ENCODE measurements around the gene OOEP.

Gene OOEP

DNA sequence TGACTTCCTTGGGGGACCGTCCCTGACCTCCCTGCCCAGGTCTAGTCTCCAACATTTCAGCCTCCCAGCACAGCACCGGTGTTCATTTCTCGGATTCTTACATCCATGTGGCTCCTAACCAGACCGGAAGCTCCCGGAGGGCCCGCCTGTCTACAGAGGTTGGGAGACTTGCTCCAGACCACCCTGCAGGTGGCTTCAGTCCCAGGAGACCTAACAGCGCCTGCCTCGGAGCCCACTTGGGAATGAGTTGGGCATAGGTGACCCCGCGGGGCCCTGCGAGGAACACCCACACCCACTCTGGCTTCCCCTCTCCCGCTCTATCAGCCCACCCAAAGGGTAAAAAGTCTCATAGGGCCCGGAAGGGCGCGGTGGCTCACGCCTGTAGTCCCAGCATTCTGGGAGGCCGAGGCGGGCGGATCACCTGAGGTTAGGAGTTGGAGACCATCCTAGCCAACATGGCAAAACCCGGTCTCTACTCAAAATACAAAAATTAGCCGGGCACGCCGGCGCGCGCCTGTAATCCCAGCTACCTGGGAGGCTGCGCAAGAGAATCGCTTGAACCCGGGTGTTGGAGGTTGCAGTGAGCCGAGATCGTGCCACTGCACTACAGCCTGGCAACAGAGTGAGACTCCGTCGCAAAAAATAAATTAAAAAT lies 21.0 kb downstream of the OOEP start:
- TF ChIP-seq EP300 (IDR thresholded peaks at IDR 0.05; ENCODE audit: borderline replicate concordance), result no peak
- TF ChIP-seq CREB1 (IDR thresholded peaks at IDR 0.05; ENCODE audit: low read depth), result no peak

DNA sequence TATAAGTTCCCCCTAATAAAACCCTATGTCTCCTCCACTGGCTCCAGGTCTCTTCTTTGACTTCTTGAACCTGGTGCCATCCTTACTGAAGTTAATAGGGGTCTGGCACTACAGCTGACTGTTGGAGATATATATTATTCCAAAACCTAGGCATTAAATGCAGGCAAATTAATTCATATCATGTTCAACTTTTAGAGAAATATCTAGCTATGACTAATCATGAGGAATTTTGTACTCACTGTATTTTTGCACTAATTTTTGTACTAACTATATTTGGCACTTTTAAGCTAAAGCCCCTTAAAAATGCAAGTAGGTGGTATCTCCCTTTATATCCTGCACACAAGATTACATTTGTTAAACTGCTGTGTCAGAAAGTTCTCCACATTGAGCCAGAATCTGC lies 26.5 kb downstream of the OOEP start:
- TF ChIP-seq CEBPB (IDR thresholded peaks at IDR 0.05) (no peak), EGR1 (IDR thresholded peaks at IDR 0.05) (no peak), CREB1 (IDR thresholded peaks at IDR 0.05; ENCODE audit: low read depth) (no peak), EP300 (IDR thresholded peaks at IDR 0.05; ENCODE audit: borderline replicate concordance) (no peak), YY1 (IDR thresholded peaks at IDR 0.05; ENCODE audit: low read depth) (no peak), RAD21 (IDR thresholded peaks at IDR 0.05; ENCODE audit: low read depth) (no peak), FOXM1 (IDR thresholded peaks at IDR 0.05; ENCODE audit: borderline replicate concordance, low read depth) (no peak), TAF1 (IDR thresholded peaks at IDR 0.05; ENCODE audit: low read depth) (no peak), TEAD4 (IDR thresholded peaks at IDR 0.05) (no peak), TCF12 (IDR thresholded peaks at IDR 0.05; ENCODE audit: low read depth) (no peak), ZBTB7A (IDR thresholded peaks at IDR 0.05; ENCODE audit: low read depth) (no peak), NFIC (IDR thresholded peaks at IDR 0.05) (no peak)
- TF ChIP-seq, protein P1, sequence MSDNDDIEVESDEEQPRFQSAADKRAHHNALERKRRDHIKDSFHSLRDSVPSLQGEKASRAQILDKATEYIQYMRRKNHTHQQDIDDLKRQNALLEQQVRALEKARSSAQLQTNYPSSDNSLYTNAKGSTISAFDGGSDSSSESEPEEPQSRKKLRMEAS (IDR thresholded peaks at IDR 0.05), result no peak
- TF ChIP-seq, protein P2, sequence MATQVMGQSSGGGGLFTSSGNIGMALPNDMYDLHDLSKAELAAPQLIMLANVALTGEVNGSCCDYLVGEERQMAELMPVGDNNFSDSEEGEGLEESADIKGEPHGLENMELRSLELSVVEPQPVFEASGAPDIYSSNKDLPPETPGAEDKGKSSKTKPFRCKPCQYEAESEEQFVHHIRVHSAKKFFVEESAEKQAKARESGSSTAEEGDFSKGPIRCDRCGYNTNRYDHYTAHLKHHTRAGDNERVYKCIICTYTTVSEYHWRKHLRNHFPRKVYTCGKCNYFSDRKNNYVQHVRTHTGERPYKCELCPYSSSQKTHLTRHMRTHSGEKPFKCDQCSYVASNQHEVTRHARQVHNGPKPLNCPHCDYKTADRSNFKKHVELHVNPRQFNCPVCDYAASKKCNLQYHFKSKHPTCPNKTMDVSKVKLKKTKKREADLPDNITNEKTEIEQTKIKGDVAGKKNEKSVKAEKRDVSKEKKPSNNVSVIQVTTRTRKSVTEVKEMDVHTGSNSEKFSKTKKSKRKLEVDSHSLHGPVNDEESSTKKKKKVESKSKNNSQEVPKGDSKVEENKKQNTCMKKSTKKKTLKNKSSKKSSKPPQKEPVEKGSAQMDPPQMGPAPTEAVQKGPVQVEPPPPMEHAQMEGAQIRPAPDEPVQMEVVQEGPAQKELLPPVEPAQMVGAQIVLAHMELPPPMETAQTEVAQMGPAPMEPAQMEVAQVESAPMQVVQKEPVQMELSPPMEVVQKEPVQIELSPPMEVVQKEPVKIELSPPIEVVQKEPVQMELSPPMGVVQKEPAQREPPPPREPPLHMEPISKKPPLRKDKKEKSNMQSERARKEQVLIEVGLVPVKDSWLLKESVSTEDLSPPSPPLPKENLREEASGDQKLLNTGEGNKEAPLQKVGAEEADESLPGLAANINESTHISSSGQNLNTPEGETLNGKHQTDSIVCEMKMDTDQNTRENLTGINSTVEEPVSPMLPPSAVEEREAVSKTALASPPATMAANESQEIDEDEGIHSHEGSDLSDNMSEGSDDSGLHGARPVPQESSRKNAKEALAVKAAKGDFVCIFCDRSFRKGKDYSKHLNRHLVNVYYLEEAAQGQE (IDR thresholded peaks at IDR 0.05; ENCODE audit: low read depth), result no peak
- TF ChIP-seq, protein P3, sequence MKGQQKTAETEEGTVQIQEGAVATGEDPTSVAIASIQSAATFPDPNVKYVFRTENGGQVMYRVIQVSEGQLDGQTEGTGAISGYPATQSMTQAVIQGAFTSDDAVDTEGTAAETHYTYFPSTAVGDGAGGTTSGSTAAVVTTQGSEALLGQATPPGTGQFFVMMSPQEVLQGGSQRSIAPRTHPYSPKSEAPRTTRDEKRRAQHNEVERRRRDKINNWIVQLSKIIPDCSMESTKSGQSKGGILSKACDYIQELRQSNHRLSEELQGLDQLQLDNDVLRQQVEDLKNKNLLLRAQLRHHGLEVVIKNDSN (IDR thresholded peaks at IDR 0.05), result no peak

DNA sequence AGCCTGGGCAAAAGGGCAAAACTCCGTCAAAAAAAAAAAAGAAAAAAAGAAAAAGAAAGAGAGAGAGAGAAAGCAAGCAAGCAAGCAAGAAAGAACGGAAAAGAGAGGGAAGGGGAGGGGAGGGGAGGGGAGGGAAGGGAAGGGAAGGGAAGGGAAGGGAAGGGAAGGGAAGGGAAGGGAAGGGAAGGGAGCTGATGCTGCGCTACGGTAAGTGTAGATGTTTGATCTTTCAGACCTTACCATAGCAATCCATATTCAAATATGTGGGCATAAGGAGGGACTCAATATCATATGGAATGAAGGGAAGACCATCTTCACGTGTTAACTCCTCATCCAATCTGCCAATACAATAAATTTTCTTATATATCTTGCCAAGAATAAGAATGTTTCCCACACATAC lies 27.5 kb downstream of the OOEP start:
- TF ChIP-seq, protein P2 (IDR thresholded peaks at IDR 0.05; ENCODE audit: low read depth), result no peak
- no peak for TF ChIP-seq EGR1 (IDR thresholded peaks at IDR 0.05)
- no peak for TF ChIP-seq TAF1 (IDR thresholded peaks at IDR 0.05; ENCODE audit: low read depth)
- no peak for TF ChIP-seq RAD21 (IDR thresholded peaks at IDR 0.05; ENCODE audit: low read depth)
- no peak for TF ChIP-seq NFIC (IDR thresholded peaks at IDR 0.05)
- TF ChIP-seq TEAD4 (IDR thresholded peaks at IDR 0.05), result no peak
- TF ChIP-seq, protein P3 (IDR thresholded peaks at IDR 0.05), result no peak
- no peak for TF ChIP-seq YY1 (IDR thresholded peaks at IDR 0.05; ENCODE audit: low read depth)
- no peak for TF ChIP-seq CEBPB (IDR thresholded peaks at IDR 0.05)
- TF ChIP-seq, protein P1 (IDR thresholded peaks at IDR 0.05), result no peak
- TF ChIP-seq FOXM1 (IDR thresholded peaks at IDR 0.05; ENCODE audit: borderline replicate concordance, low read depth), result no peak
- TF ChIP-seq ZBTB7A (IDR thresholded peaks at IDR 0.05; ENCODE audit: low read depth), result no peak

DNA sequence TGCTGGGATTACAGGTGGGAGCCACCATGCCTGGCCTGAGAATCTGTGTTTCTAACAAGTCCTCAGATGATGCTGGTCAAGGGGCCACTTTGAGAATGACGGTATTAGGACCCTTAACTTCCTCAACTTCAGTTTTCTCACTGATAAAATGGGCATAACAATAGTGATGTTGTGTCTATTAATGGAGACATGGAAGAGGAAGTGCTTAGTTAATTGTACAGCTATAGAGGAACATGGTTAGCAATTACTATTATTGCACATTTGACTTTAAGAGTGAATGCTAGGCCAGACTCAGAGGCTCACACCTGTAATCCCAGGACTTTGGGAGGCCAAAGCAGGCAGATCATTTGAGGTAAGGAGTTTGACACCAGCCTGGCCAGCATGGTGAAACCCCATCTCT lies 28.4 kb downstream of the OOEP start:
- TF ChIP-seq, protein P3 (IDR thresholded peaks at IDR 0.05), result no peak
- TF ChIP-seq CEBPB (IDR thresholded peaks at IDR 0.05), result no peak
- no peak for TF ChIP-seq NFIC (IDR thresholded peaks at IDR 0.05)
- TF ChIP-seq RAD21 (IDR thresholded peaks at IDR 0.05; ENCODE audit: low read depth), result no peak
- TF ChIP-seq, protein P2 (IDR thresholded peaks at IDR 0.05; ENCODE audit: low read depth), result no peak
- no peak for TF ChIP-seq FOXM1 (IDR thresholded peaks at IDR 0.05; ENCODE audit: borderline replicate concordance, low read depth)
- TF ChIP-seq TCF12 (IDR thresholded peaks at IDR 0.05; ENCODE audit: low read depth), result no peak
- no peak for TF ChIP-seq ZBTB7A (IDR thresholded peaks at IDR 0.05; ENCODE audit: low read depth)
- no peak for TF ChIP-seq CREB1 (IDR thresholded peaks at IDR 0.05; ENCODE audit: low read depth)
- no peak for TF ChIP-seq YY1 (IDR thresholded peaks at IDR 0.05; ENCODE audit: low read depth)
- no peak for TF ChIP-seq EP300 (IDR thresholded peaks at IDR 0.05; ENCODE audit: borderline replicate concordance)
- no peak for TF ChIP-seq EGR1 (IDR thresholded peaks at IDR 0.05)
- no peak for TF ChIP-seq TAF1 (IDR thresholded peaks at IDR 0.05; ENCODE audit: low read depth)
- TF ChIP-seq, protein P1 (IDR thresholded peaks at IDR 0.05), result no peak
- no peak for TF ChIP-seq TEAD4 (IDR thresholded peaks at IDR 0.05)

Measured in Ishikawa (cell line).